Liver (tissue), 9 donors: ENCODE measurements around the gene OBP2A. TPM values are rescaled to one million over a fixed set of nuclear protein-coding genes. Genes with fewer than 3 reads are reported as not detected.

Source experiments
- DNase-seq: peaks from one replicate; pipeline ENCODE4 v3.0.0-alpha.2; 2017; ENCODE audit warnings: low spot score
- H3K27ac ChIP-seq, 2 donors: one replicate each; pipeline ENCODE4 v1.7.0; 2013; ENCODE audit warnings: inconsistent platforms in 2 of 2, low read length in 2 of 2, control low read depth in 1 of 2, low read depth in 1 of 2, mild to moderate bottlenecking in 1 of 2
- H3K27me3 ChIP-seq, 4 donors: one replicate each; pipeline versions ENCODE4 v1.6.1 to v1.7.0; 2013; ENCODE audit warnings: low read length in 3 of 4, inconsistent platforms in 1 of 4, mild to moderate bottlenecking in 1 of 4, moderate library complexity in 1 of 4; ENCODE audit not compliant: control insufficient read depth in 4 of 4, insufficient read depth in 4 of 4
- H3K36me3 ChIP-seq, 4 donors: one replicate each; pipeline versions ENCODE4 v1.6.1 to v1.7.0; 2013; ENCODE audit warnings: low read length in 3 of 4, mild to moderate bottlenecking in 3 of 4, low read depth in 1 of 4, moderate library complexity in 1 of 4; ENCODE audit not compliant: control insufficient read depth in 4 of 4, insufficient read depth in 3 of 4
- H3K4me1 ChIP-seq, 4 donors: one replicate each; pipeline versions ENCODE4 v1.6.1 to v1.7.0; 2013; ENCODE audit warnings: low read length in 3 of 4, mild to moderate bottlenecking in 3 of 4, moderate library complexity in 1 of 4; ENCODE audit not compliant: control insufficient read depth in 4 of 4, insufficient read depth in 4 of 4
- H3K4me3 ChIP-seq, 3 donors: one replicate each; pipeline versions ENCODE4 v1.6.1 to v1.7.0; 2013; ENCODE audit warnings: low read length in 3 of 3, control low read depth in 1 of 3, low read depth in 1 of 3, mild to moderate bottlenecking in 1 of 3
- H3K9ac ChIP-seq, 2 donors: one replicate each; pipeline ENCODE4 v1.7.0; 2013; ENCODE audit warnings: low read length in 2 of 2, mild to moderate bottlenecking in 2 of 2, moderate library complexity in 2 of 2, control low read depth in 1 of 2, low read depth in 1 of 2
- H3K9me3 ChIP-seq, 4 donors: one replicate each; pipeline versions ENCODE4 v1.6.1 to v1.7.0; 2013; ENCODE audit warnings: low read length in 3 of 4; ENCODE audit not compliant: control insufficient read depth in 4 of 4
- FOXA2 ChIP-seq: IDR thresholded peaks from 2 replicates; pipeline ENCODE4 v1.6.1; 2016; ENCODE audit warnings: antibody characterized with exemption
- HNF4A ChIP-seq, 2 donors: conservative IDR thresholded peaks; 2 replicates each; pipeline ENCODE4 v1.6.1; 2016; ENCODE audit warnings: antibody characterized with exemption in 2 of 2, mild to moderate bottlenecking in 2 of 2
- HNF4G ChIP-seq: IDR thresholded peaks from 2 replicates; pipeline ENCODE4 v1.6.1; 2016; ENCODE audit warnings: antibody characterized with exemption
- JUND ChIP-seq, 2 donors: IDR thresholded peaks; 2 replicates each; pipeline ENCODE4 v1.6.1; 2016; ENCODE audit warnings: antibody characterized with exemption in 2 of 2
- NR2F2 ChIP-seq: IDR thresholded peaks from 2 replicates; pipeline ENCODE4 v1.6.1; 2016; ENCODE audit warnings: antibody characterized with exemption
- RXRA ChIP-seq, 2 donors: IDR thresholded peaks; 2 replicates each; pipeline ENCODE4 v1.6.1; 2017 to 2018; ENCODE audit warnings: antibody characterized with exemption in 2 of 2, mild to moderate bottlenecking in 1 of 2
- SP1 ChIP-seq: IDR thresholded peaks from 2 replicates; pipeline ENCODE4 v1.6.1; 2018; ENCODE audit warnings: antibody characterized with exemption, mild to moderate bottlenecking
- WGBS: extraction: QIAGEN DNeasy Blood & Tissue Kit; methylation state at CpG from one replicate; pipeline ENCODE4 v1.1.7; 2013; 5-methylcytosine and 5-hydroxymethylcytosine counted together
- polyA plus RNA-seq, 2 donors: library from polyadenylated mRNA; stranded (reverse) in 1 of 2; unstranded in 1 of 2; fragments of 200-250 nt in 1 of 2; fragments of >200 nt in 1 of 2; fragmentation: Nextera tagmentation in 1 of 2; extraction: Ambion mirVana in 1 of 2; gene quantifications; one replicate each; pipeline versions ENCODE4 v1.2.1 to v1.2.3, GENCODE V29; 2013 to 2015
- total RNA-seq, 2 donors: library from RNA; depleted of rRNA; stranded (reverse); fragments of >200 nt; gene quantifications; one replicate each; pipeline ENCODE4 v1.2.3, GENCODE V29; 2014
- TF ChIP-seq, protein P1 (sequence below): IDR thresholded peaks from 2 replicates; pipeline ENCODE4 v1.6.1; 2016; ENCODE audit warnings: antibody characterized with exemption, mild to moderate bottlenecking
- TF ChIP-seq, protein P2 (sequence below): IDR thresholded peaks from 2 replicates; pipeline ENCODE4 v1.6.1; 2016; ENCODE audit warnings: antibody characterized with exemption
- TF ChIP-seq, protein P3 (sequence below): IDR thresholded peaks from 2 replicates; pipeline ENCODE4 v1.6.1; 2016; ENCODE audit warnings: antibody characterized with exemption
- TF ChIP-seq, protein P4 (sequence below): IDR thresholded peaks from 2 replicates; pipeline ENCODE4 v1.6.1; 2016; ENCODE audit warnings: antibody characterized with exemption
- donor health status: healthy.
- donor health status: healthy.
- donor health status: healthy.
- donor health status: healthy.
- donor health status: healthy.

The OBP2A gene
- total and polyA plus RNA-seq, 4 donors, result not detected

DNA sequence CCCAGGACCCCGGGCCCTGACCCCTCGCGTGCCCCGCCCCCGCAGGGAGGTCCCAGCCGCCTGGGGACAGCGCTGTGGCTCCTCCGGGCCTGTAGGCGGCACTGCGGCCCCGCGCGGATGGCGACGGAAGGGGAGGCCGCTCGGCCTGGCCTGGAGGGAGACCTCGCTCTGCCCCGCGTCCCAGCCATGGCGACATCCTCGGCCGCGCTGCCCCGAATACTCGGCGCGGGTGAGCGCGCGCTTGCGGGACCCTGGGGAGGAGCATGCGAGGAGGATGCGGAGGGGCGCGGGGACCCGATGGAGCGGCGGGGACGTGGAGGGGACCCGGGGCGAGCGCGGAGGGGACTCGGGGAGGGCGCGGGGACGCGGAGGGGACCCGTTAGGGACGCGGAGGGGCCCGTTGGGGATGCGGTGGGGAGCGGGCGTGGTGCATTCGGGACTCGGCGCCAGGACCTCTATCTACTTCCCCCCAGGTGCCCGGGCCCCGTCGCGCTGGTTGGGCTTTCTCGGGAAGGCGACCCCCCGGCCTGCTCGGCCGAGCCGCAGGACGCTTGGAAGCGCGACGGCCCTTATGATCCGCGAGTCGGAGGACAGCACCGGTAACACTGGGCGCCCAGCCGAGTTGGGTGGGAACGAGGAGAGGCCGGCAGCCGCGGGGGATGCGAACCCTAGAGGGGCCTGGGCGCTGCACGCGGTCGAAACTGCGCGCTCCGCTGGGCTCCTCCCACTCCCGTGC lies 45.2 kb upstream of the OBP2A start, which contains the start of gene MRPS2 (continued):
- TF ChIP-seq, protein P1, sequence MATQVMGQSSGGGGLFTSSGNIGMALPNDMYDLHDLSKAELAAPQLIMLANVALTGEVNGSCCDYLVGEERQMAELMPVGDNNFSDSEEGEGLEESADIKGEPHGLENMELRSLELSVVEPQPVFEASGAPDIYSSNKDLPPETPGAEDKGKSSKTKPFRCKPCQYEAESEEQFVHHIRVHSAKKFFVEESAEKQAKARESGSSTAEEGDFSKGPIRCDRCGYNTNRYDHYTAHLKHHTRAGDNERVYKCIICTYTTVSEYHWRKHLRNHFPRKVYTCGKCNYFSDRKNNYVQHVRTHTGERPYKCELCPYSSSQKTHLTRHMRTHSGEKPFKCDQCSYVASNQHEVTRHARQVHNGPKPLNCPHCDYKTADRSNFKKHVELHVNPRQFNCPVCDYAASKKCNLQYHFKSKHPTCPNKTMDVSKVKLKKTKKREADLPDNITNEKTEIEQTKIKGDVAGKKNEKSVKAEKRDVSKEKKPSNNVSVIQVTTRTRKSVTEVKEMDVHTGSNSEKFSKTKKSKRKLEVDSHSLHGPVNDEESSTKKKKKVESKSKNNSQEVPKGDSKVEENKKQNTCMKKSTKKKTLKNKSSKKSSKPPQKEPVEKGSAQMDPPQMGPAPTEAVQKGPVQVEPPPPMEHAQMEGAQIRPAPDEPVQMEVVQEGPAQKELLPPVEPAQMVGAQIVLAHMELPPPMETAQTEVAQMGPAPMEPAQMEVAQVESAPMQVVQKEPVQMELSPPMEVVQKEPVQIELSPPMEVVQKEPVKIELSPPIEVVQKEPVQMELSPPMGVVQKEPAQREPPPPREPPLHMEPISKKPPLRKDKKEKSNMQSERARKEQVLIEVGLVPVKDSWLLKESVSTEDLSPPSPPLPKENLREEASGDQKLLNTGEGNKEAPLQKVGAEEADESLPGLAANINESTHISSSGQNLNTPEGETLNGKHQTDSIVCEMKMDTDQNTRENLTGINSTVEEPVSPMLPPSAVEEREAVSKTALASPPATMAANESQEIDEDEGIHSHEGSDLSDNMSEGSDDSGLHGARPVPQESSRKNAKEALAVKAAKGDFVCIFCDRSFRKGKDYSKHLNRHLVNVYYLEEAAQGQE, result peak; percentile 49
- TF ChIP-seq NR2F2 (no peak), RXRA (IDR thresholded peaks at IDR 0.05) (no peak), JUND (IDR thresholded peaks at IDR 0.05) (no peak)

DNA sequence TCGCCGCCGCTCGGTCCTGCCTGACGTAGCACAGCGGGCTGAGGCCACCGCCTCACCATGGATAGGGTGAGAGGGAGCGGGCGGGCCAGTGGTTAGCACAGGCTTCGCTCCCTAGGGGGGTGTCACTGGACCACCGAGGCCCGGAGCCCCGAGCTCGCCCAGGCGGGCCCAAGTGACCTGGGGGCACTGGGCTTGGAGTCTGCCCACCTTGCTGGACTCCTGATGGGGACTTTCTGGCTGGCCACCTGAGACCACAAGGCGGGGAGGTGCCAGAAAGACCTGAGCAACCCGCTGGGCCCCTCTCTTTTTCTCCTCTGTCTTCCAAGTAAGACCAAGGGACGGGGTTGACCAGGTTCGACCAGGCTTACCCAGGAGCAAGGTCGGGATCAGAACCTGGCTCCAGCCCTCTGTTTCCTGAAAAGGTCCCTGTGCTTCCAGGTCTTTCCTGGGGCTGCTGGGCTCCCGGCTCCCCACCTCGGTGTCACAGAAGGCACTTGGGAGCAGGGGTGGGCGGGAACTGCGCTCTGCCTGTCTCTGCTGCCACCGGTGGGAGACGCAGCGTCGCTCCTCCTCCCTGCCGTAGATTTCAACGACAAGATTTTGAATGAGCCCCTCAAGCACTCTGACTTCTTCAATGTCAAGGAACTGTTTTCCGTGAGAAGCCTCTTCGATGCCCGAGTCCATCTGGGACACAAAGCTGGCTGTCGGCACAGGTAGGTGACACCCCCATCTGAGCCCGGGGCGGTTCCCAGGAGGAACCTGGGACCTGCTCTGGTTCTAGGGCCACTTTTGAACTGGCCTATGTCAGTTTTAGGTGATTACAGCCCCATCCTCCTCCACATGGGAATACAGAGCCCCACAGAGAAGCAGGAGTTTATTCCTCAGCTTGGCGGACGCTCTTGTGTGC lies 44.4 kb upstream of the OBP2A start:
- no peak for DNase-seq
- H3K4me3 ChIP-seq, result peak overlapping the region; percentile 72 to 84 (median 80)
- WGBS, result 52% methylated on average over 38 of the region's 38 CpGs
- peaks cover 6 to 35% (median 23%) of the 10 kb centered on the region in 4 donors for H3K4me1 ChIP-seq
- H3K9ac ChIP-seq, result peak overlapping the region; percentile 20 to 42
- H3K27me3 ChIP-seq, result no peaks in the 10 kb centered on the region
- H3K27ac ChIP-seq, result peak overlapping the region in 1 of 2 donors; percentile 43
- H3K36me3 ChIP-seq, result peaks cover 3 to 23% (median 9%) of the 10 kb centered on the region in 4 donors
- TF ChIP-seq HNF4G (no peak), HNF4A (conservative IDR thresholded peaks at IDR 0.05) (no peak), JUND (IDR thresholded peaks at IDR 0.05) (no peak)
- TF ChIP-seq, protein P2, sequence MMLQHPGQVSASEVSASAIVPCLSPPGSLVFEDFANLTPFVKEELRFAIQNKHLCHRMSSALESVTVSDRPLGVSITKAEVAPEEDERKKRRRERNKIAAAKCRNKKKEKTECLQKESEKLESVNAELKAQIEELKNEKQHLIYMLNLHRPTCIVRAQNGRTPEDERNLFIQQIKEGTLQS, result no peak
- TF ChIP-seq, protein P3, sequence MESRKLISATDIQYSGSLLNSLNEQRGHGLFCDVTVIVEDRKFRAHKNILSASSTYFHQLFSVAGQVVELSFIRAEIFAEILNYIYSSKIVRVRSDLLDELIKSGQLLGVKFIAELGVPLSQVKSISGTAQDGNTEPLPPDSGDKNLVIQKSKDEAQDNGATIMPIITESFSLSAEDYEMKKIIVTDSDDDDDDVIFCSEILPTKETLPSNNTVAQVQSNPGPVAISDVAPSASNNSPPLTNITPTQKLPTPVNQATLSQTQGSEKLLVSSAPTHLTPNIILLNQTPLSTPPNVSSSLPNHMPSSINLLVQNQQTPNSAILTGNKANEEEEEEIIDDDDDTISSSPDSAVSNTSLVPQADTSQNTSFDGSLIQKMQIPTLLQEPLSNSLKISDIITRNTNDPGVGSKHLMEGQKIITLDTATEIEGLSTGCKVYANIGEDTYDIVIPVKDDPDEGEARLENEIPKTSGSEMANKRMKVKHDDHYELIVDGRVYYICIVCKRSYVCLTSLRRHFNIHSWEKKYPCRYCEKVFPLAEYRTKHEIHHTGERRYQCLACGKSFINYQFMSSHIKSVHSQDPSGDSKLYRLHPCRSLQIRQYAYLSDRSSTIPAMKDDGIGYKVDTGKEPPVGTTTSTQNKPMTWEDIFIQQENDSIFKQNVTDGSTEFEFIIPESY, result no peak
- no peaks in the 10 kb centered on the region for H3K9me3 ChIP-seq

DNA sequence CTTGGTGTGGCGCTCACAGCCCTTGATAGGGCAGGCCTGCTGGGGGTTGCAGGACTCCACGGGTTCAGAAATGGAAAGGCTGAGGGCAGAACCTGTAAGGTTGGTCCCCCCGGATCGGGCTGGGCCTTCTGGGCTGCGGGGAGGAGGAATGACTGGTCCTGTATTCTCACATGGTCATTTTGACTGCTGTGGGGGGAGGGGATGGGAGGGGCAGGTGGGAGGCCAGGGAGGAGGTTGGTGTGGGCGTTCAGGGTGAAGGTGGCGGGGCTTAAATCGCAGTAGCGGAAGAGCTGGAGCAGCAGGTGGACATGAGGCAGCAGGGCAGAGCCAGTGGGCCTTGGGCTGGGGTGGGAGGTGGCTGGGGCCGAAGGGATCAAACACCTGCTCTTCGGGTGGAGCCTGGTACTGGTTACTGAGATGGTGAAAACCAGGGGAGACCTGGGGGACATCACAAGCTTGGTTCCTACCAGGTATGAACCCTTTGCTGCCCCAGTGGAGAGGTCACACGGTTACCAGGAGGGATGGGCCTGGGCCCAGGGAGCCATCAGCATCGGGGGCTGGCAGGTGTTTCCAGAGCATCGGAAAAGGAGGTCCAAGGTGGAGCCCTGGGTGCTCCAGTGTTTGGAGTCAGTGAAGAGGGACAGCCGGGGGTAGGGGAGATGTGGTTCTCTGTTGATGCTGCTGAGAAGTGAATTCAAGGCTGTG lies 43.6 kb upstream of the OBP2A start:
- Histone ChIP-seq H3K27me3 (no peaks in the 10 kb centered on the region), H3K27ac (no peak overlapping the region), H3K9ac (no peak overlapping the region), H3K4me1 (peaks cover 6 to 35% (median 23%) of the 10 kb centered on the region in 4 donors), H3K9me3 (no peaks in the 10 kb centered on the region), H3K36me3 (peaks cover 3 to 23% (median 9%) of the 10 kb centered on the region in 4 donors), H3K4me3 (no peak overlapping the region)
- DNase-seq, result no peak
- TF ChIP-seq, protein P3, result no peak
- TF ChIP-seq FOXA2 (no peak), NR2F2 (no peak), HNF4G (no peak), SP1 (no peak)
- TF ChIP-seq, protein P4, sequence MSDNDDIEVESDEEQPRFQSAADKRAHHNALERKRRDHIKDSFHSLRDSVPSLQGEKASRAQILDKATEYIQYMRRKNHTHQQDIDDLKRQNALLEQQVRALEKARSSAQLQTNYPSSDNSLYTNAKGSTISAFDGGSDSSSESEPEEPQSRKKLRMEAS, result no peak
- WGBS, result 96% methylated on average over 15 of the region's 15 CpGs
